Neutrophil (primary cell): ENCODE data around the gene ENAH.

Experiments used
- H3K27ac ChIP-seq: fragments of 200-600 bp; sonication (generic); 2 replicates; pipeline ENCODE4 v1.5.1; 2016; ENCODE audit warnings: mild to moderate bottlenecking, moderate library complexity
- H3K27me3 ChIP-seq: fragments of 200-600 bp; sonication (generic); 2 replicates; pipeline ENCODE4 v1.6.0; 2016; ENCODE audit warnings: mild to moderate bottlenecking
- H3K36me3 ChIP-seq: fragments of 200-600 bp; sonication (generic); 2 replicates; pipeline ENCODE4 v1.5.1; 2017
- H3K4me1 ChIP-seq, 2 experiments: fragments of 200-600 bp in 1 of 2; sonication (generic) in 1 of 2; 1 replicate in 1 of 2; 2 replicates in 1 of 2; pipeline versions ENCODE4 v1.5.1 to v1.6.1; 2013 to 2016; ENCODE audit warnings: low read depth in 1 of 2, low read length in 1 of 2, mild to moderate bottlenecking in 1 of 2, moderate library complexity in 1 of 2; ENCODE audit not compliant: control insufficient read depth in 1 of 2, insufficient read depth in 1 of 2
- H3K4me3 ChIP-seq, 2 experiments: fragments of 200-600 bp in 1 of 2; sonication (generic) in 1 of 2; 1 replicate in 1 of 2; 2 replicates in 1 of 2; pipeline ENCODE4 v1.5.1; 2013 to 2016; ENCODE audit warnings: low read depth in 1 of 2, low read length in 1 of 2, mild to moderate bottlenecking in 1 of 2, moderate library complexity in 1 of 2
- H3K9me3 ChIP-seq: fragments of 200-600 bp; sonication (generic); 2 replicates; pipeline ENCODE4 v1.5.1; 2016
- TF ChIP-seq, protein P1 (sequence below): fragments of 200-600 bp; sonication (generic); IDR thresholded peaks from 2 replicates; pipeline ENCODE4 v1.5.1; 2016; ENCODE audit warnings: antibody characterized with exemption

ENAH gene

GRCh38 chr1:225481738-225482137 is 171.2 kb downstream of the ENAH start:
- Histone ChIP-seq H3K36me3 (no peaks in the 10 kb centered on the region), H3K9me3 (no peaks in the 10 kb centered on the region), H3K27ac (no peak overlapping the region), H3K4me1 (no peaks in the 10 kb centered on the region), H3K4me3 (no peak overlapping the region), H3K27me3 (peaks cover 7% of the 10 kb centered on the region)
- TF ChIP-seq, protein P1, sequence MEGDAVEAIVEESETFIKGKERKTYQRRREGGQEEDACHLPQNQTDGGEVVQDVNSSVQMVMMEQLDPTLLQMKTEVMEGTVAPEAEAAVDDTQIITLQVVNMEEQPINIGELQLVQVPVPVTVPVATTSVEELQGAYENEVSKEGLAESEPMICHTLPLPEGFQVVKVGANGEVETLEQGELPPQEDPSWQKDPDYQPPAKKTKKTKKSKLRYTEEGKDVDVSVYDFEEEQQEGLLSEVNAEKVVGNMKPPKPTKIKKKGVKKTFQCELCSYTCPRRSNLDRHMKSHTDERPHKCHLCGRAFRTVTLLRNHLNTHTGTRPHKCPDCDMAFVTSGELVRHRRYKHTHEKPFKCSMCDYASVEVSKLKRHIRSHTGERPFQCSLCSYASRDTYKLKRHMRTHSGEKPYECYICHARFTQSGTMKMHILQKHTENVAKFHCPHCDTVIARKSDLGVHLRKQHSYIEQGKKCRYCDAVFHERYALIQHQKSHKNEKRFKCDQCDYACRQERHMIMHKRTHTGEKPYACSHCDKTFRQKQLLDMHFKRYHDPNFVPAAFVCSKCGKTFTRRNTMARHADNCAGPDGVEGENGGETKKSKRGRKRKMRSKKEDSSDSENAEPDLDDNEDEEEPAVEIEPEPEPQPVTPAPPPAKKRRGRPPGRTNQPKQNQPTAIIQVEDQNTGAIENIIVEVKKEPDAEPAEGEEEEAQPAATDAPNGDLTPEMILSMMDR, result no peak

DNA sequence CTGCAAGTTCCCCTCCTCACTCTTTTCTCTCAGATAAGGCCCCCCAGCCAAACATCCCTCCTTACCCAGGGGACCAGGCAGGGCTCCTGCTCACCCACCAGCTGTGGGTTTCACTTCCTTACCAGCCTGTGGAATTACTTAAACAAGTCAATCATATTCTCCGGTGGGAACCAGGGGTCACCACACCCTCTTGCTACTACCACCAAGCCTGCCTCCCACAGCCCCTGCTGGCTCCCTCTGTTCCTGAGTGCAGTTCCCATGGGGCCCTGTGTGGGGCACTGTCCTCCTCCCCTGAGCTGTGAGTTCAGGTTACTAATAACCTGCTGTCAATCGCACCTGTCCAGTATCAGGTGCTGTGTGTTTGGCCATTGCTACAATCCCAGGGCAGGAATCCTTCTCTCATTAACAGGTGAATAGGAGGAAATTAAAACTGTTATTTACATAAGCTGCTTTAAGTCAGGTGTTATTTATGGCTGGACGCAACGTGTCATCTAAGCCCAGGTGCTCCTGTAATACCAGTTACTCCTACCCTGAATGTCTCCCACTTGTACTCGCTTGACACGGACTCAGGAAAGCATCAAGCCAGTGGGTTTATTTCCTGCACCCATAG is 172.0 kb downstream of the ENAH start:
- Histone ChIP-seq H3K4me1 (no peaks in the 10 kb centered on the region), H3K27ac (no peak overlapping the region), H3K9me3 (no peaks in the 10 kb centered on the region), H3K27me3 (peaks cover 7% of the 10 kb centered on the region), H3K4me3 (no peak overlapping the region), H3K36me3 (no peaks in the 10 kb centered on the region)
- TF ChIP-seq, protein P1, result peak; percentile 65

GRCh38 chr1:225479996-225480720 is 172.8 kb downstream of the ENAH start:
- TF ChIP-seq, protein P1, result no peak
- H3K4me3 ChIP-seq, result no peak overlapping the region

DNA sequence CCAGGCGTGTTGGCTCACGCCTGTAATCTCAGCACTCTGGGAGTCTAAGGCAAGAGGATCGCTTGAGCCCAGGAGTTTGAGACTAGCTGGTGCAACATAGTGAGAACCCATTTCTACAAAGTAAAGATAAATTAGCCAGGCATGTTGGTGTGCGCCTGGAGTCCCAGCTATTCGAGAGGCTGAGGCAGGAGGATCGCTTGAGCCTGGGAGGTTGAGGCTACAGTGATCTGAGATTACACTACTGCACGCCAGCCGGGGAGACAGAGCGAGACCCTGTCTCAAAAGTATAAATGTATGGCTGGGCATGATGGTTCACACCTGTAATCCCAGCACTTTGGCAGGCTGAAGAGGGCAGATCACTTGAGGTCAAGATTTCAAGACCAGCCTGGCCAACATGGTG is 173.6 kb downstream of the ENAH start:
- Histone ChIP-seq H3K36me3 (no peaks in the 10 kb centered on the region), H3K9me3 (no peaks in the 10 kb centered on the region), H3K27me3 (peaks cover 7% of the 10 kb centered on the region), H3K4me3 (no peak overlapping the region), H3K27ac (no peak overlapping the region), H3K4me1 (peaks cover 8 to 11% of the 10 kb centered on the region in 2 experiments)
- TF ChIP-seq, protein P1, result no peak

More at GRCh38 chr1:225479996-225480720, 172.8 kb downstream of the ENAH start:
- Histone ChIP-seq H3K27ac (no peak overlapping the region), H3K4me1 (peaks cover 1 to 3% of the 10 kb centered on the region in 2 experiments), H3K9me3 (no peaks in the 10 kb centered on the region), H3K27me3 (peaks cover 7% of the 10 kb centered on the region), H3K36me3 (no peaks in the 10 kb centered on the region)

DNA sequence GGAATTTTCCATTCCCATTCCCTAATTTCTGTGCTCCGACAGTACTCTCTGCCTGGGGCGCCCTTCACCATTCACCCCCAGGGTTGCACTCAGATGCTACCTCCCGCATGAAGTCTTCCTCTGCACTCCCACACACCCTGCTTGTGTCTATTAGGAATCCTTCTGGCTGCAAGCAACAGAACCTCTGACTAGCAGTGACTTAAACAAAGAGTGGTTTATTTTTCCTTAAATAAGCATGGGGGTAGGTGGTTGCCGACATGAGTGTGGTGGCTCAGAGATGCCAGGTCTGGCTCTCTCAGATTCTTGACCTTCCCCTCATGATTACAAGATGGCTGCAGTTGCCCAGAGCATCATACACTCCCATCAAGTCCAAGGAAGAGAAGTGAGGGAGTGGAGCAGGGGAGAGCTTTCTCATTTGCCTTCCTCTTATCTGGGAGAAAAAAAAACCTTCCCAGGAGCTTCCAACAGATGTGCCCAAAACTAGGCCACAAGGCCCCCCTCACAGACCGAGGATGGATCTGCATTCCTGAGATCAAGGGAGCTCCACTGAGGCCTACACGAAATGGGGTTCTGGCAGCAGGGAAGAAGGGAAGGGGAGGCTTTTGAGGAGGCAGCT is 175.5 kb downstream of the ENAH start:
- H3K4me3 ChIP-seq, result no peak overlapping the region
- H3K9me3 ChIP-seq, result no peaks in the 10 kb centered on the region
- peaks cover 7% of the 10 kb centered on the region for H3K27me3 ChIP-seq
- no peaks in the 10 kb centered on the region for H3K36me3 ChIP-seq
- no peak overlapping the region for H3K27ac ChIP-seq
- TF ChIP-seq, protein P1, result no peak
- H3K4me1 ChIP-seq, result peaks cover 8 to 13% of the 10 kb centered on the region in 2 experiments
